GM18907 (cell line): Measurements from ENCODE around the gene GHITM.
"Not testable (repeated sequence)": the region's sequence is repeated elsewhere in the genome, so short reads cannot be mapped to it uniquely, and the experiment has no call there.

Experiments
- ATAC-seq: cut with Tn5 transposase; IDR thresholded peaks from one replicate; pipeline ENCODE4 v1.9.1; 2021; ENCODE audit warnings: mild to moderate bottlenecking, moderate library complexity; ENCODE audit not compliant: unreplicated experiment

GHITM gene

GRCh38 chr10:84173501-84173929 lies 34.2 kb downstream of the GHITM start, which contains the start of gene GPR15LG:
TSS of gene GPR15LG (plus strand) at chr10:84173801. CDS start at chr10:84173852, 51 bp downstream.
- ATAC-seq: peak; percentile 64

- ATAC-seq: no peak
Observed at GRCh38 chr10:84175436-84175835, 36.1 kb downstream of the GHITM start.

GRCh38 chr10:84176351-84176750 lies 37.0 kb downstream of the GHITM start:
- no peak for ATAC-seq

- ATAC-seq: no peak
Observed at GRCh38 chr10:84176836-84177474, 37.6 kb downstream of the GHITM start.

GRCh38 chr10:84177541-84178141 lies 38.3 kb downstream of the GHITM start:
- ATAC-seq: peak; percentile 44

GRCh38 chr10:84178160-84178609 lies 38.9 kb downstream of the GHITM start:
- ATAC-seq: no peak

GRCh38 chr10:84179059-84179710 lies 39.9 kb downstream of the GHITM start:
- peak; percentile 94 for ATAC-seq

GRCh38 chr10:84180386-84180785 lies 41.1 kb downstream of the GHITM start:
- ATAC-seq: not testable (repeated sequence)

GRCh38 chr10:84181631-84182030 lies 42.3 kb downstream of the GHITM start:
- no peak for ATAC-seq

GRCh38 chr10:84184517-84184916 lies 45.2 kb downstream of the GHITM start:
- no peak for ATAC-seq

- ATAC-seq: no peak
Observed at GRCh38 chr10:84185526-84186175, 46.3 kb downstream of the GHITM start.

GRCh38 chr10:84188815-84189214 lies 49.5 kb downstream of the GHITM start:
- ATAC-seq: no peak

- no peak for ATAC-seq
Observed at GRCh38 chr10:84190621-84191020, 51.3 kb downstream of the GHITM start.

GRCh38 chr10:84191106-84191505 lies 51.8 kb downstream of the GHITM start:
- ATAC-seq: no peak

GRCh38 chr10:84193327-84193726 lies 54.0 kb downstream of the GHITM start:
- ATAC-seq: no peak

- ATAC-seq: peak; percentile 24
Observed at GRCh38 chr10:84193846-84194423, 54.6 kb downstream of the GHITM start.

GRCh38 chr10:84194424-84195043 lies 55.2 kb downstream of the GHITM start, which contains the start of gene CDHR1:
TSS of gene CDHR1 (plus strand) at chr10:84194537. CDS start at chr10:84194761, 224 bp downstream.
- ATAC-seq: peak; percentile 82

GRCh38 chr10:84195044-84195830 lies 55.9 kb downstream of the GHITM start:
- peak; percentile 2 for ATAC-seq

- no peak for ATAC-seq
Observed at GRCh38 chr10:84196083-84196482, 56.8 kb downstream of the GHITM start.

GRCh38 chr10:84196941-84197340 lies 57.6 kb downstream of the GHITM start:
- ATAC-seq: no peak
